ENCODE results near the gene SLC22A2.

GRCh38 chr6:160265869-160266476, 7.4 kb upstream of the SLC22A2 start:
- TF ChIP-seq CTCF (IDR thresholded peaks at IDR 0.05) (no peak), EZH2 (IDR thresholded peaks at IDR 0.05) (no peak)
